Iris pigment epithelial cell (primary cell): ENCODE measurements around the gene ADORA2B.

Experiments
- DNase-seq: peaks from one replicate; pipeline ENCODE4 v3.0.0-alpha.2; 2011; ENCODE audit warnings: low read depth

The ADORA2B gene

GRCh38 chr17:15996322-15996721 lies 51.4 kb downstream of the ADORA2B start:
- DNase-seq = no peak

GRCh38 chr17:15998031-15998562 lies 53.2 kb downstream of the ADORA2B start:
- no peak for DNase-seq

DNA sequence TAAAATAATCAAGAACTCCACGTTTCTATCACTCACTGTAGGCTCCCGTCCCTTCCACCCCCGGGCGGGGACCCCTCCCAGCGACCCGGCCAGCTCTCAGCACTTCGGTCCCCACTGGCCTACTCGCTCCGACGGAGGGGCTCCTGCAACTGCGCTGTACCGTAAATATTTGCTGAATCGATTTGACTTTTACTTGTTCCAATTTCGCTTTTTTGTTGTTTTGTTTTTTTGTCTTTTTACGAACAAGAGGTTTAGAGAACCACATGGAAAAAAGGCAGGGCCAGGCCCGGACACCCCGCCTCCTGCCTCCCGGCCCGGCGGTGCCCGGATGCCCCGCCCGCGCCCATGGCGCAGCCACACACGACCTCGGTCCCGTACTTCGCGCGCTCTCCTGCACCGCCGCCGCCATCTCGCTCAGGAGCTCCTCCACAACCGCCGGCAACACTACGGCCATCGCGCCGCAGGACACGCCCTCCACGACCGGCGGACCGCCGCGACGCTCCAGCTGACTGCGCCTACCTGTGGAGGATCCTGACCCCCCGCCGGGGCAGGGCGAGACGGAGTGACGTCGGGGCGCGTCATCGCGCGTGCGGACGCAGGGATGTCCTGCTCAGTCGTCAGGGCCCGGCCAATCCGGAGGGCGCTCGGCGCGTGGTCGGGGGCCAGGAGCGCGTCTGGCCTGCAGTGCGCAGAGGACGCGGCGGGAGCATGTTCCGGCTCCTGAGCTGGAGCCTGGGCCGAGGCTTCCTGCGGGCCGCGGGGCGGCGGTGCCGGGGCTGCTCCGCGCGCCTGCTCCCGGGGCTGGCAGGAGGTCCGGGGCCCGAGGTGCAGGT lies 54.4 kb downstream of the ADORA2B start, which contains the start of the genes TTC19 and ZSWIM7:
Gene TTC19 (plus strand): TSS at position 684 of the 833 bp plus-strand sequence. CDS start 25 bp downstream, at position 709.
Gene ZSWIM7 (minus strand): TSS at position 564 of the 833 bp plus-strand sequence. CDS start 110 bp downstream, at position 454.
- peak; percentile 96 for DNase-seq

GRCh38 chr17:15999974-16000827 lies 55.3 kb downstream of the ADORA2B start:
- DNase-seq = peak; percentile 32

DNA sequence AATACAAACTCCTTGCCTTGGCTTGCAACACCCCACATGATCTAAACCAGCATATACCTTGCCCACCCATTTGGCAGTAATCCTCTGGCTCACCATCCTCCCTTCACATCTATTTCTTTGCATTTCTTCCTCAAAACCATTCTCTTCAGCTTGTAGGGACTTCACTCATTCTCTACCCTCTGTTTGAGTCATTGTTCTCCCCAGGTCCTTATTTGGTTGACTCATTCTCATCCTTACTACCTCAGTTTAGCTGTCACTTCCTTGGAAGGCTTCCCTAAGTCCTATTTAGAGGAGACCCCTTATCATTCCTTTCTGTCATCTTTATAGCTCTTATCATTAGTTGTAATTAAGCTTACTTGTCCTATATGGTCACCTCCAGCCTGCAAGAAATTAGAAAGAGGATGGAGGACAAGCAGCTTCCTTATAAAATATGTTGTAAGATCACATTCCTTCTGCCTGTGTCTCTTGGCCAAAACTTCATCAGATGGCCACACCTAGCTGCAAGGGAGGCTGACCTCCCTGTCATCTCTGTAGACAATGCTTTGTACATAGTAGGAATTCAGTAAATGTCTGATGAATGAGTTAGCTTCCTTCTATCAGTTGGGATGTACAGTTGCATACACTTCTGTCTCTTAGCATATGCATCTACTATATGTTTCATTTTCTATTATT lies 56.4 kb downstream of the ADORA2B start:
- DNase-seq = no peak

DNA sequence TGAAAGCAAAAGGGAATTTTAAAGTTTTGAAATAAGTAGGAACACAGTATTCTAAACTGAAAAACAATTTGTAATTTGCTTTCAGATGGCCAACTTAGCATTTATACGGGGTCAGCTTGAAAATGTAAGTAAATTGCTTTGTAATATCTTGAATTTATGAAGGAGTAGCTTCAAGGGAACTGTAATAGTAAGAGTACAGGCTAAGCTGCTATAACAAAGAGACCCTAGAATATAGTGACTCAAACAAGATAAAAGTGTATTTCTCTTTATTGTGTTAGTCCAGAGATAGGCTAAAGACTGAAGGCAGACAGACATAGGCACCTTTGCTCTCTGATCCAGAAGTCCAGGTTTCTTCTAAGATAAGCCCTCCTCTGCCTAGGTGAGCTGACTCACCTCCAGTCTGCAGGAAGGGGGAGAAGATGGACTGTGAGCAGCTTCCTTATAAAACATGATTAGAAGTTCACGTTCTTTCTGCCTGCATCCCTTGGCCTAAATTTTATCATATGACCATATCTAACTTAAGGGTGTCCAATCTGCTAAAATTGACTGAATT lies 57.9 kb downstream of the ADORA2B start:
- no peak for DNase-seq

DNA sequence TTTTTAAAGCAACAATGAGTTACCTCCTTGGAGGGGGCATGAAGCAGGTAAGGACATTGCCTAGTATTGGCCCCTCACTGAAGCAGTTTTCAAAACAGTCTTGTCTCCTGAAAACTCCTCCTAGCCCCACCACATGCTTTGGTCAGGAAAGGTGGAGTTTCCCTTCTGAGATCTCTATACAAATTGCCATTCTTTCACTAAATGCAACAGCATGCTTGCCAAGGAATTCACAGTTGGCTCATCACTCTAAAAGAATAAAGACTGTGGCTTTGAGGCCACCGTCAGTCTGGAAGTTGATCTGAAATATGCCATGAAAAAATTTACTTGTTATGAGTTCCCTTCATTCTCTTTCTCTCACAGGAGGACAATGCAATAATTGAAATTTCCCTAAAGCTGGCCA lies 58.9 kb downstream of the ADORA2B start:
- DNase-seq = no peak

GRCh38 chr17:16005636-16006035 lies 60.7 kb downstream of the ADORA2B start:
- DNase-seq = no peak

DNA sequence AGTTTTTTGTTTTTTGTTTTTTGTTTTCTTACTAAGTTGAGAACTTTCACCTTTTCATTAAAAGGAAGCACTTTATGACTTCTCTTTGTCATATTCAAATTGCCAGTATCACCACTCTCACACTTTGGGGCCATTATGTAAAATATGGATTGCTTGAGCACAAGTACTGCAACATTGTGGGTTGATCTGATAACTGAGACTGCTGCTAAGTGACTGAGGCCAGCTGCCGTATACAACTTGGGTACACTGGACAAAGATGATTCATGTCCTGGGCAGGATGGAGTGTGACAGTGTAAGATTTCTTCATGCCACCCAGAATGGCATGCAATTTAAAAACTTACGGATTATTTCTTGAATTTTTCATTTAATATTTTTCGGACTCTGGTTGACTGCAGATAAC lies 62.5 kb downstream of the ADORA2B start:
- no peak for DNase-seq

DNA sequence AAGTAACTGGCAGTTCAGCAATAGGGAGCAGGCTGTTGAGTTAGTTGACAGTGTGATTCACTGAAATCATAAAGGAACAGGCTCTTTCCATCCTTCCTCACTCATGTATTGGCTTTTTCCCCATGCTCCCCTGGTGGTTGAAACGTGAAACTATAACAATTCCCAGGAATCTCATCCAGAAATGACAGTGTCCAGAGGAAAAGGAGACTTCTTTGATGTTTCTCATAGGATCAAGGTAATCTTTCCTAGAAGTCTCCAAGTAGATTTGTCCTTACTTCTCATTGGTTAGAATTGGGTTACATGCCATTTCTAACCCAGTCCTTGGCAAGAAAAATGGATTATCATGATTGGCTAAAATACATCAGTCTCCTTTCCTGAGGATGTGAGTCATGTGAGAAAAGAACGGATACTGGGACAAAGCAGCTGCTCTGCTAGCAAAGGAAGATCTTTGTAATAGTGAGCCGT lies 69.0 kb downstream of the ADORA2B start:
- DNase-seq = peak; percentile 85

DNA sequence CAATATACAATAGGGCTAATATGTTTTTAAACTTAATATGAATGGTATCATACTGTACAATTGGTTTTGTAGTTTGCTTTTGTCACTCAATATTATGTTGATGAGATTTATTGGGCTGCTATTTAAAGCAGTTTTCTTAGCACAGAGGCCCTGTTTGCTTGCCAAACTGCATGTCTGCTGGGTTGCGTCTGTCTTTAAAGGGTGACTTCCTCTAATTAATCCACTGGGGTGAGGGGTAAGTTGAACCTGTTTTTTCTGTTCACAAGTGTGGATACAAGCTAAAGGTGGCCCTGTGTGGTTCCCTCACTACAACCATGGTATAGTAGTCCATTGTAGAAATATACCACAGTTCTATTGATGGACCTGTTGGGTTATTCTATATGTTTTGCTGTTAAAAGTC lies 74.4 kb downstream of the ADORA2B start:
- DNase-seq = no peak

DNA sequence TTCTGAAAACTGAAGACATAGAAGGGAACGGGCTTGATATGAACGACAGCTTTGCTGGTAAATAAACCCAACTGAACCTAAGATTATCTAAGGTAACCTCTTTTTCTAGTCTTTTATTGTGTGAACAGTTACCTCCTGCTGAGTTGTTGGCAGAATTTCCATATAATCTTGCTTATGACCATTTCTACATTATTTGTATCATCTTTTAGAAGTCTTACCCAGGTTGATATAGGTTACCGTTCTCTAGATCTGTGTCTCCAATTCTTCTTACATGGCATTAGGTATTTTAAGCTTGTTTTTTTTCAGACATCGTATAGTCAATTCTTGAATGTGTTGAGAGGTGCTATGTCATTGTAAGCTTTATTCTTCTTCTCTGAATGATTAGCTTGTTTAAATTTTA lies 79.0 kb downstream of the ADORA2B start:
- DNase-seq = no peak

GRCh38 chr17:16025202-16025601 lies 80.3 kb downstream of the ADORA2B start:
- DNase-seq = no peak
